Stimulated activated CD8-positive, alpha-beta memory T cell treated with anti-CD3 and anti-CD28 coated beads, Interleukin-15, amount 100 ng/mL, for 24 hours (primary cell): ENCODE results near the gene MTERF1.
"Not testable (repeated sequence)": the region's sequence is repeated elsewhere in the genome, so short reads cannot be mapped to it uniquely, and the experiment has no call there.

Source experiments
- DNase-seq: peaks from one replicate; pipeline ENCODE4 v3.0.0-alpha.2; 2020; ENCODE audit warnings: low read depth

The MTERF1 gene

GRCh38 chr7:91880413-91881241 is at the start of gene MTERF1:
Gene MTERF1 (minus strand): TSS chr7:91880702. CDS start chr7:91880083, 619 bp downstream.
- DNase-seq: peak; percentile 95

- no peak for DNase-seq
Measured at GRCh38 chr7:91929463-91929862, 49.0 kb upstream of the MTERF1 start.

GRCh38 chr7:91927912-91928311 is 47.4 kb upstream of the MTERF1 start:
- DNase-seq: no peak

GRCh38 chr7:91922857-91923256 is 42.4 kb upstream of the MTERF1 start:
- no peak for DNase-seq

GRCh38 chr7:91918356-91918755 is 37.9 kb upstream of the MTERF1 start:
- no peak for DNase-seq

- DNase-seq: no peak
Measured at GRCh38 chr7:91916051-91916440, 35.5 kb upstream of the MTERF1 start.

GRCh38 chr7:91915401-91916050 is 35.0 kb upstream of the MTERF1 start:
- no peak for DNase-seq

DNA sequence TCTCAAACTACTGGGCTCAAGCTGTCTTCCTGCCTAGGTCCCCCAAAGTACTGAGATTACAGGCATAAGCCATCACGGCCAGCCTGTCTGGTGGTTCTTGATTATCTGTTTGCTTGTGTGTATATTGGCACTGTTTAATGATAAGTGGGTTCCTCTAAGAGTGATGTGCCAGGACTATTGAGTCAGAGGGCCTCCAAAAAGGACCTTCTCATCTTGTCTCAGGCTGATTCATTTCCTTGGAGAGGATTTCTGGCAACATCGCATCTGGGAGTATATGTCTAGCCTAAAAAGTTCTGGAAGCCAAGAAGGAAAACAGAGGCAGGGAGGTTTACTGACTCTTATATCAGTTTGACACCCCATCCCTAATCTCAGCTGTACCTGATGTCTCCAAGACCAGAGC is 33.1 kb upstream of the MTERF1 start:
- DNase-seq: no peak

- DNase-seq: no peak
Measured at GRCh38 chr7:91912494-91912893, 32.0 kb upstream of the MTERF1 start.

GRCh38 chr7:91911121-91911520 is 30.6 kb upstream of the MTERF1 start:
- DNase-seq: no peak

GRCh38 chr7:91910171-91910570 is 29.7 kb upstream of the MTERF1 start:
- DNase-seq: no peak

GRCh38 chr7:91899563-91899962 is 19.1 kb upstream of the MTERF1 start:
- DNase-seq: no peak

DNA sequence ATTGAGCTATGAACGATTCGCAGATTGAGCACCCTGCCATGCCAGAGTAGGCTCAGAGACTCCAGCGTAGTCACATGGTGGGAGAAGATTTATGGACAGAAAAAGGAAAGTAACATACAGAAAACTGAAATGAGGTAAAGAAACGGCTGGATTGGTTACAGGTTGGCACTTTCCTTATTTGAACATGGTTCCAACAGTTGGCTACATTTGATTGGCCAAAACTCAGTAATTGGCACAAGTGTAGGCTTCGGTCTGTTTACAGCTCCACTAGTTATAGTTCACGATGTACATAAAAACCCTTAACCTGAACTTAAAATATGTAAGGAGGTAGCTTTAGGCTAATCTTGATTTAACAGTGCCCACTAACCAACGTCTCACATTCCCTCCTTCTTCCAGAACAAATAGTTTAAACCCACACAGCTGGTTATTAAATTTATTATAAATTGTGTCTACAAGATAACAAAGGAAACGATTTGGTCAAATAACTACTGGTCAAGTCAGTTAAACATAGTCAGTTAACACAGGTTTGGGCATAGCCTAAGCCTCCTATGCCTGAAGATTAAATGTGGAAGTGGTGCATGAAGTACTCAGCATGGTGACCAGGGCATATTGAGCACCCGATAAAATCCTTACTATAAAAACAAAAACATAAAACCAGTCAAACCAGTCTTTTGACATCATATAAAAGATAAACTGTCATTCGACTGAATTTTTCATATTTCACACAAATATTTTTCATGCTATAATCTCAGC is 17.9 kb upstream of the MTERF1 start:
- no peak for DNase-seq

GRCh38 chr7:91894781-91895480 is 14.4 kb upstream of the MTERF1 start:
- DNase-seq: no peak

- DNase-seq: not testable (repeated sequence)
Measured at GRCh38 chr7:91893699-91894098, 13.2 kb upstream of the MTERF1 start.

DNA sequence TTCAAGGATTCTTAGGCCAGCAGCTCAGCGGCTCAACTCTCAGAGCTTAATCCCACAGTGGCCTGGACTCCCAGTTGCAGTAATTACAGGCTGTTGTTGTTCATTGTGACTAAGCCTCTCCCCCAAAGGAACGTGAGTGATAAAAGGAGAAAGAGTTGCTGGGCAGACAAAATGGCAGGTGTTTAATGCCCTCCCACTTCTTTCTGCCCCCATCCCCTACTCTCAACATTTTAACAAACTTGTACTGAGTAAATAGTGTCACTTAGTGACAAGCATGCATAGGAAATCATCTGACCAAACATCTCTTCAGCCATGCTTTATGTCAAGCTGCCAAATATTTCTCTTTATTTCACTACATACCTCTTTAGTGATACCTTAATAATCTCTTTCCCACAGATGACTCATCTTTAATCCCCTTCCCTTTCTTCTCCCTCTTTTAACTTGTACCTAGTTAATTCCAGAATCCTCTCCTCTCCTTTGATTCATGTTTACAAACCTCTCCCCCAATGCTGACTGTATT is 12.4 kb upstream of the MTERF1 start:
- DNase-seq: no peak

DNA sequence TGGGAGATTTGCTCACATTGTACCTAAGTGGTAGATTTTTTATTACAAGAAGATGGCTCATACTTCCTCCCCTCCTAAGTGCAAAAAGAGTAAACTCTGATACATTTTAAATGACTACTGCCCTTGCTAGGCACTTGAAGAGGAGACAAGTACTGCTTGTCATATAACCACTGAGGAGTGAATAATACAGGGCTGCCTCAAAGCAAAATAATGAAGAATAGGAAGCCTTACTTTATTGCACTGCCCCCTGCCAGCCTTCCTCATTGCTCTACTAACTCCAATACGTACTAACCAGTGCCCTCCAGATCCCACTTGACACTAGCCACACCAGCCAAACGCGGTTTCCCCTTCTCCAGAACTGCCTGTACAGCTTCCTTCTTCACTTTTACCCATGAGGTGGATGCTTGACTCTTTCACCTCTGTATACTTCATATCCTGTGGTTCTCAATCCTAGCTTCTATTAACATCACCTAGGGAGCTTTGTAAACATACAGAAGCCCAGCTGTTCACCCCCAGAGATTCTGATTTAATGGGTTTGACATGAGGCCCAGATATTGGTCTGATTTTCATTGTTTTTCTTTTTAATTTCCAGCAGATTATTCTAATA is 11.7 kb upstream of the MTERF1 start:
- DNase-seq: no peak

DNA sequence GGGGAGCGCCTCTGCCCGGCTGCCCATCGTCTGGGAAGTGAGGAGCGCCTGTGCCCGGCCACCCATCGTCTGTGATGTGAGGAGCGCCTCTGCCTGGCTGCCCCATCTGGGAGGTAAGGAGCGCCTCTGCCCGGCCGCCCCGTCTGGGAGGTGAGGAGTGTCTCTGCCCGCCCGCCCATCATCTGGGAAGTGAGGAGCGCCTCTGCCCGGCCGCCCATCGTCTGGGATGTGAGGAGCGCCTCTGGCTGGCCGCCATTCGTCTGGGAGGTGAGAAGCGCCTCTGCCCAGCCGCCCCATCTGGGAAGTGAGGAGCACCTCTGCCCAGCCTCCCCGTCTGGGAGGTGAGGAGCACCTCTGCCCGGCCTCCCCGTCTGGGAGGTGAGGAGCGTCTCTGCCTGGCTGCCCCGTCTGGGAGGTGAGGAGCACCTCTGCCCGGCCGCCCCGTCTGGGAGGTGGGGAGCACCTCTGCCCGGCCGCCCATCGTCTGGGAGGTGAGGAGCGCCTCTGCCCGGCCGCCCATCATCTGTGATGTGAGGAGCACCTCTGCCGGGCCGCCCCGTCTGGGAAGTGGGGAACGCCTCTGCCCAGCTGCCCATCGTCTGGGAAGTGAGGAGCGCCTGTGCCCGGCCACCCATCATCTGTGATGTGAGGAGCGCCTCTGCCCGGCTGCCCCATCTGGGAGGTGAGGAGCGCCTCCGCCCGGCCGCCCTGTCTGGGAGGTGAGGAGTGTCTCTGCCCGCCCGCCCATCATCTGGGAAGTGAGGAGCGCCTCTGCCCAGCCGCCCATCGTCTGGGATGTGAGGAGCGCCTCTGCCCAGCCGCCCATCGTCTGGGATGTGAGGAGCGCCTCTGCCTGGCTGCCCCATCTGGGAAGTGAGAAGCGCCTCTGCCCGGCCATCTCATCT is 8.0 kb upstream of the MTERF1 start:
- not testable (repeated sequence) for DNase-seq

- DNase-seq: not testable (repeated sequence)
Measured at GRCh38 chr7:91887336-91888213, 7.1 kb upstream of the MTERF1 start.
